22Rv1 (cell line): ENCODE data around the gene PRLH.

Source experiments
- H3K27ac ChIP-seq: fragments of 450-650 bp; 2 replicates; pipeline ENCODE4 v1.5.1; 2017
- CTCF ChIP-seq: fragments of 450-650 bp; IDR thresholded peaks from 2 replicates; pipeline ENCODE4 v1.5.1; 2017; ENCODE audit warnings: mild to moderate bottlenecking
- ZFX ChIP-seq: fragments of 450-650 bp; IDR thresholded peaks from 2 replicates; pipeline ENCODE4 v1.6.1; 2017; ENCODE audit warnings: antibody characterized with exemption, borderline replicate concordance

PRLH gene

GRCh38 chr2:237527233-237527632 is 39.1 kb upstream of the PRLH start:
- TF ChIP-seq ZFX, result no peak
- TF ChIP-seq CTCF, result no peak
- H3K27ac ChIP-seq, result no peak overlapping the region

- H3K27ac ChIP-seq, result no peak overlapping the region
- TF ChIP-seq CTCF (no peak), ZFX (no peak)
Measured at GRCh38 chr2:237527766-237528165, 38.6 kb upstream of the PRLH start.

- TF ChIP-seq ZFX (no peak), CTCF (no peak)
- H3K27ac ChIP-seq, result no peak overlapping the region
Measured at GRCh38 chr2:237529452-237530402, 36.6 kb upstream of the PRLH start.

GRCh38 chr2:237530472-237531433 is 35.6 kb upstream of the PRLH start:
- no peak for TF ChIP-seq CTCF
- TF ChIP-seq ZFX, result no peak

GRCh38 chr2:237532160-237532559 is 34.2 kb upstream of the PRLH start:
- TF ChIP-seq ZFX (no peak), CTCF (no peak)
- no peak overlapping the region for H3K27ac ChIP-seq

More at GRCh38 chr2:237530472-237531433, 35.6 kb upstream of the PRLH start:
- no peak overlapping the region for H3K27ac ChIP-seq

GRCh38 chr2:237533668-237534161 is 32.7 kb upstream of the PRLH start:
- no peak overlapping the region for H3K27ac ChIP-seq
- TF ChIP-seq ZFX (no peak), CTCF (no peak)

- TF ChIP-seq ZFX (no peak), CTCF (no peak)
- no peak overlapping the region for H3K27ac ChIP-seq
Measured at GRCh38 chr2:237534380-237534779, 32.0 kb upstream of the PRLH start.
